Right lobe of liver (tissue), 4 donors: Measurements from ENCODE around the gene MCTP2.

ENCODE experiments used
- CTCF ChIP-seq, 4 donors: fragments of 200-600 bp in 3 of 4; fragments of 450-650 bp in 1 of 4; IDR thresholded peaks; one replicate each; pipeline versions ENCODE4 v1.5.1 to v1.8.0; 2016 to 2022; ENCODE audit warnings: antibody characterized with exemption in 4 of 4, mild to moderate bottlenecking in 2 of 4
- POLR2A ChIP-seq: fragments of 450-650 bp; IDR thresholded peaks from one replicate; pipeline ENCODE4 v1.6.1; 2017; ENCODE audit warnings: antibody characterized with exemption, mild to moderate bottlenecking
- donor health status: DM: no; HTN: no; CAD: no.
- donor health status: DM: no; HTN: no; CAD: no.
- donor health status: DM: no; HTN: yes; CAD: no.

GRCh38 chr15:94372821-94373220, 141.5 kb downstream of the MCTP2 start:
- TF ChIP-seq POLR2A: no peak
- no peak for TF ChIP-seq CTCF (IDR thresholded peaks at IDR 0.05)
